Natural killer cell (primary cell): Measurements from ENCODE around the gene TSPAN12. TPM values are rescaled to one million over a fixed set of nuclear protein-coding genes. Genes with fewer than 3 reads are reported as not detected.

Experiments used
- ATAC-seq, 3 donors: fragments of 150-1000 bp in 2 of 3; fragments of 200-7000 bp in 1 of 3; cut with Tn5 transposase; 1 replicate in 1 of 3; 2 replicates in 2 of 3; pipeline ENCODE4 v1.10.0; 2021; ENCODE audit warnings: mild to moderate bottlenecking in 2 of 3, moderate library complexity in 2 of 3
- DNase-seq, 2 donors: peaks; one replicate each; pipeline versions ENCODE4 v3.0.0 to v3.0.0-alpha.2; 2013 to 2021; ENCODE audit warnings: mixed read lengths in 1 of 2
- H3K27ac ChIP-seq: one replicate; pipeline ENCODE4 v1.5.1; 2013; ENCODE audit warnings: mild to moderate bottlenecking, low read length
- H3K27me3 ChIP-seq: one replicate; pipeline ENCODE4 v1.6.1; 2013; ENCODE audit warnings: low read length; ENCODE audit not compliant: control insufficient read depth, insufficient read depth
- H3K36me3 ChIP-seq: one replicate; pipeline ENCODE4 v1.6.1; 2013; ENCODE audit warnings: low read length; ENCODE audit not compliant: control insufficient read depth, insufficient read depth
- H3K4me1 ChIP-seq: one replicate; pipeline ENCODE4 v1.6.1; 2013; ENCODE audit warnings: low read length; ENCODE audit not compliant: control insufficient read depth, insufficient read depth
- H3K4me3 ChIP-seq: one replicate; pipeline ENCODE4 v1.5.1; 2013; ENCODE audit warnings: low read length
- H3K9me3 ChIP-seq: one replicate; pipeline ENCODE4 v1.6.1; 2013; ENCODE audit warnings: low read length; ENCODE audit not compliant: control insufficient read depth, insufficient read depth
- H3K27ac Mint-ChIP-seq, 2 donors: one replicate each; pipeline ENCODE4 v1.8.0; 2022; ENCODE audit warnings: mild to moderate bottlenecking in 2 of 2, mixed read lengths in 2 of 2, moderate library complexity in 1 of 2
- H3K27me3 Mint-ChIP-seq, 2 donors: one replicate each; pipeline ENCODE4 v1.8.0; 2022; ENCODE audit warnings: low read depth in 2 of 2, mixed read lengths in 2 of 2
- H3K36me3 Mint-ChIP-seq: one replicate; pipeline ENCODE4 v1.8.0; 2022; ENCODE audit warnings: mixed read lengths
- H3K4me1 Mint-ChIP-seq, 2 donors: one replicate each; pipeline ENCODE4 v1.8.0; 2022; ENCODE audit warnings: mixed read lengths in 2 of 2
- H3K4me3 Mint-ChIP-seq: one replicate; pipeline ENCODE4 v1.8.0; 2022; ENCODE audit warnings: mild to moderate bottlenecking, moderate library complexity, mixed read lengths
- H3K9me3 Mint-ChIP-seq, 2 donors: one replicate each; pipeline ENCODE4 v1.8.0; 2022; ENCODE audit warnings: mixed read lengths in 2 of 2
- CTCF ChIP-seq: fragments of 200-600 bp; IDR thresholded peaks from one replicate; pipeline ENCODE4 v1.8.0; 2022; ENCODE audit warnings: antibody characterized with exemption
- WGBS: methylation state at CpG from one replicate; pipeline ENCODE4 v1.1.7; 2013; ENCODE audit warnings: missing lambda C conversion rate; ENCODE audit not compliant: insufficient coverage; 5-methylcytosine and 5-hydroxymethylcytosine counted together
- intact Hi-C: fragments of 100-400 bp; cut with micrococcal nuclease; formaldehyde crosslinking; loops from one replicate; pipeline ENCODE4 v1.14.2; 2022
- total RNA-seq, 4 donors: library from RNA; stranded (reverse); fragments of 120-200 nt in 1 of 4; gene quantifications; one replicate each; pipeline versions ENCODE4 v1.2.3 to v1.2.4, GENCODE V29; 2013 to 2022

Gene TSPAN12
- total RNA-seq, 3 donors from 2014 or later (not counting 1 experiment from before 2014, with no cell fraction given), result not detected

GRCh38 chr7:120829487-120829886 lies 28.5 kb downstream of the TSPAN12 start:
- 97% methylated on average over 2 of the region's 2 CpGs for WGBS
- H3K9me3 Mint-ChIP-seq, result peaks cover 0 to 4% of the 10 kb centered on the region in 2 donors
- H3K9me3 ChIP-seq, result no peaks in the 10 kb centered on the region
- no peaks in the 10 kb centered on the region for H3K4me1 ChIP-seq
- H3K36me3 ChIP-seq, result no peaks in the 10 kb centered on the region
- H3K27me3 ChIP-seq, result no peaks in the 10 kb centered on the region
- no peaks in the 10 kb centered on the region for H3K4me1 Mint-ChIP-seq
- intact Hi-C loops, result no loop called here
- no peak overlapping the region for H3K27ac ChIP-seq
- peaks cover 3 to 16% of the 10 kb centered on the region in 2 donors for H3K27me3 Mint-ChIP-seq
- no peak for ATAC-seq
- DNase-seq, result no peak
- H3K36me3 Mint-ChIP-seq, result peaks cover 7% of the 10 kb centered on the region
- TF ChIP-seq CTCF, result no peak
- H3K4me3 ChIP-seq, result no peak overlapping the region
- H3K4me3 Mint-ChIP-seq, result no peak overlapping the region
- no peak overlapping the region for H3K27ac Mint-ChIP-seq

- Histone ChIP-seq H3K27me3 (no peaks in the 10 kb centered on the region), H3K36me3 (no peaks in the 10 kb centered on the region), H3K9me3 (no peaks in the 10 kb centered on the region), H3K27ac (no peak overlapping the region), H3K4me3 (no peak overlapping the region), H3K4me1 (no peaks in the 10 kb centered on the region)
- no CpG with 5 or more reads among the region's 2 CpGs for WGBS
- TF ChIP-seq CTCF, result no peak
- H3K4me3 Mint-ChIP-seq, result no peak overlapping the region
- DNase-seq (no peak), ATAC-seq (no peak)
- H3K27ac Mint-ChIP-seq, result no peak overlapping the region
- no peaks in the 10 kb centered on the region for H3K4me1 Mint-ChIP-seq
- intact Hi-C loops, result no loop called here
- H3K36me3 Mint-ChIP-seq, result peaks cover 7% of the 10 kb centered on the region
- peaks cover 0 to 4% of the 10 kb centered on the region in 2 donors for H3K9me3 Mint-ChIP-seq
- peaks cover 3 to 16% of the 10 kb centered on the region in 2 donors for H3K27me3 Mint-ChIP-seq
Observed at GRCh38 chr7:120828528-120828927, 29.4 kb downstream of the TSPAN12 start.

- Histone ChIP-seq H3K36me3 (no peaks in the 10 kb centered on the region), H3K9me3 (no peaks in the 10 kb centered on the region), H3K27me3 (no peaks in the 10 kb centered on the region), H3K4me3 (no peak overlapping the region), H3K4me1 (no peaks in the 10 kb centered on the region), H3K27ac (no peak overlapping the region)
- peaks cover 3 to 21% of the 10 kb centered on the region in 2 donors for H3K27me3 Mint-ChIP-seq
- DNase-seq (no peak), ATAC-seq (no peak)
- WGBS, result 92% methylated on average over 5 of the region's 8 CpGs
- no peak for TF ChIP-seq CTCF
- no peaks in the 10 kb centered on the region for H3K4me1 Mint-ChIP-seq
- peaks cover 0 to 4% of the 10 kb centered on the region in 2 donors for H3K9me3 Mint-ChIP-seq
- intact Hi-C loops, result no loop called here
- no peak overlapping the region for H3K27ac Mint-ChIP-seq
- H3K36me3 Mint-ChIP-seq, result peaks cover 7% of the 10 kb centered on the region
- no peak overlapping the region for H3K4me3 Mint-ChIP-seq
Observed at GRCh38 chr7:120827371-120828118, 30.4 kb downstream of the TSPAN12 start.

- H3K9me3 ChIP-seq, result no peaks in the 10 kb centered on the region
- DNase-seq, result no peak
- no peaks in the 10 kb centered on the region for H3K27me3 ChIP-seq
- Mint-ChIP-seq H3K36me3 (peaks cover 4% of the 10 kb centered on the region), H3K27me3 (peaks cover 3 to 23% of the 10 kb centered on the region in 2 donors), H3K4me1 (no peaks in the 10 kb centered on the region), H3K27ac (no peak overlapping the region), H3K4me3 (no peak overlapping the region), H3K9me3 (no peaks in the 10 kb centered on the region)
- H3K27ac ChIP-seq, result no peak overlapping the region
- no peak for TF ChIP-seq CTCF
- no peaks in the 10 kb centered on the region for H3K4me1 ChIP-seq
- WGBS, result no CpG with 5 or more reads among the region's 2 CpGs
- intact Hi-C loops, result no loop called here
- no peak for ATAC-seq
- no peak overlapping the region for H3K4me3 ChIP-seq
- no peaks in the 10 kb centered on the region for H3K36me3 ChIP-seq
Observed at GRCh38 chr7:120825576-120825975, 32.4 kb downstream of the TSPAN12 start.
